Measurements from ENCODE around the gene RCAN1. TPM values are rescaled to one million over a fixed set of nuclear protein-coding genes. Genes with fewer than 3 reads are reported as not detected.

RCAN1 gene
- total and polyA plus RNA-seq, 2 of the 4 experiments (the other 2 are of a cell fraction) = 53.5 to 175 TPM

DNA sequence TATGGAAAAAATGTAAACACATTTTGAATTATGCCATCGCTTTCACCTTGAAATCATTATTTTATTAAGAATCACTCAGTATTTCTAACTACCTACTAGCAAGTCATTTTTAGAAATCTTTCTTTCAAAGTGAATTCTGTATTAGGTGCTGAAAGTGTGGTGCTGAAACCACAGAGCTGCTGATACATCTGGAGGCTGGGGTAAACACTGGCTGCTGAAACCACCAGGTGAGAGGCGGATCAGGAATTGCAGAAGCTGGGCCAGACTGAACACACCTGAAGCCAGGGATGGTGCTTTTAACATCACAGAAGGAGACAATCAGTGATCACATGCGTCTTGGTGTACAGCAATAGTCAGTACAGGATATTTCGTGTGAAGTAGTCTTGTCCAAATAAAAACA, 60.7 kb downstream of the RCAN1 start:
- Histone ChIP-seq H2AK9ac (replicated peaks; ENCODE audit: low read depth, low read length, poor library complexity) (no peak overlapping the region), H3K4me2 (ENCODE audit: low read depth, low read length) (no peak overlapping the region), H3K36me3 (ENCODE audit: control insufficient read depth, insufficient read depth, low read length) (no peaks in the 10 kb centered on the region), H3K18ac (ENCODE audit: low read depth, low read length) (no peak overlapping the region), H3K4me1 (ENCODE audit: control insufficient read depth, insufficient read depth, low read length) (peaks cover 10% of the 10 kb centered on the region), H2AK5ac (ENCODE audit: low read depth, low read length) (peak overlapping the region; percentile 59), H4K5ac (ENCODE audit: low read depth, low read length) (peak overlapping the region; percentile 9; the same call in 1 of the 2 replicates), H2BK15ac (ENCODE audit: low read depth, low read length) (peak overlapping the region; percentile 36; the same call in 1 of the 3 replicates), H2AFZ (replicated peaks; ENCODE audit: low read length, poor library complexity) (no peak overlapping the region), H4K91ac (ENCODE audit: insufficient read depth, low read depth, low read length) (no peak overlapping the region), H4K20me1 (ENCODE audit: insufficient read depth, low read length) (no peaks in the 10 kb centered on the region), H3K79me1 (ENCODE audit: low read depth in 1 of 2, low read length in 2 of 2) (peaks cover 17 to 28% of the 10 kb centered on the region in 2 experiments), H3K27me3 (ENCODE audit: control insufficient read depth, insufficient read depth, low read length) (no peaks in the 10 kb centered on the region), H3K56ac (ENCODE audit: extremely low read depth, insufficient read depth, low read length) (no peak overlapping the region), H3K14ac (replicated peaks; ENCODE audit: low read depth, low read length) (no peak overlapping the region; the same call in 1 of the 2 replicates), H4K8ac (ENCODE audit: low read depth in 2 of 2, low read length in 2 of 2) (peak overlapping the region in 1 of 2 experiments; percentile 41; a peak in 2 of 4 replicates), H2BK20ac (ENCODE audit: low read depth, low read length) (peak overlapping the region; percentile 65), H3K9ac (ENCODE audit: low read depth, low read length) (no peak overlapping the region), H3K9me1 (ENCODE audit: insufficient read depth, low read length) (peaks cover 8% of the 10 kb centered on the region), H3K23ac (ENCODE audit: low read depth, low read length) (no peak overlapping the region), H3K27ac (ENCODE audit: insufficient read depth, low read length) (peak overlapping the region; percentile 25), H3K4ac (ENCODE audit: low read depth, low read length) (peak overlapping the region; percentile 29), H3K9me3 (ENCODE audit: control insufficient read depth, insufficient read depth, low read length) (no peaks in the 10 kb centered on the region), H2BK5ac (ENCODE audit: low read depth, low read length, poor library complexity, severe bottlenecking) (peak overlapping the region; percentile 96), H2BK120ac (ENCODE audit: low read depth, low read length) (peak overlapping the region; percentile 97), H3K4me3 (ENCODE audit: insufficient read depth, low read depth, low read length) (no peak overlapping the region)
- CTCF ChIA-PET = no interaction called here
- dilution Hi-C loops (cut with HindIII; ENCODE audit: low sequenced_read_pairs, unreplicated experiment) = no loop called here
- in situ Hi-C loops (cut with MboI; ENCODE audit: low sequenced_read_pairs) = no loop called here
- ATAC-seq (ENCODE audit: low read depth) = no peak
- POLR2A ChIA-PET (ENCODE audit: unreplicated experiment) = no interaction called here
- no peak for DNase-seq
- 100% methylated on average over 1 of the region's 4 CpGs; no CpG with 5 or more reads in 1 of the 2 experiments for WGBS, 2 experiments (ENCODE audit: extremely low coverage in 2 of 2, insufficient read length in 1 of 2)
- no TSS peak for BruUV-seq (replicated peaks)
- intact Hi-C loops (cut with micrococcal nuclease) = no loop called here
- TF ChIP-seq CEBPB (IDR thresholded peaks at IDR 0.05; ENCODE audit: low read depth, low read length) = no peak

Data from IMR-90 (cell line).